BJ (cell line): ENCODE data around the gene BLACAT1. TPM values are rescaled to one million over a fixed set of nuclear protein-coding genes. Genes with fewer than 3 reads are reported as not detected.

Experiments used
- CTCF ChIA-PET: fragments of 350-600 bp; formaldehyde crosslinking; extraction: SDS; loops from one replicate; lab custom pipeline; 2021; ENCODE audit warnings: antibody characterized with exemption, inconsistent platforms; lab: Yijun Ruan, JAX
- POLR2A ChIA-PET: fragments of 300-600 bp; sonication (Branson Sonifier 250); formaldehyde crosslinking; extraction: SDS; loops from one replicate; lab custom pipeline; 2021; ENCODE audit warnings: antibody characterized with exemption; lab: Charles Lee
- DNase-seq: peaks from one replicate; pipeline ENCODE4 v3.0.0-alpha.2; 2011; ENCODE audit warnings: low read depth
- H3K27me3 ChIP-seq: 2 replicates; pipeline ENCODE4 v1.6.0; 2011; ENCODE audit warnings: low read length; ENCODE audit not compliant: control insufficient read depth, insufficient read depth
- H3K36me3 ChIP-seq: 2 replicates; pipeline ENCODE4 v1.5.1; 2011; ENCODE audit warnings: low read length; ENCODE audit not compliant: control insufficient read depth, insufficient read depth
- H3K4me3 ChIP-seq: 2 replicates; pipeline ENCODE4 v1.5.1; 2011; ENCODE audit warnings: low read depth, mild to moderate bottlenecking, control low read depth, low read length
- polyA plus RNA-seq: library from polyadenylated mRNA; depleted of rRNA; stranded (reverse); fragments of >200 nt; gene quantifications from 2 replicates; pipeline ENCODE4 v1.2.3, GENCODE V29; 2011
- TF ChIP-seq, protein P1 (sequence below): IDR thresholded peaks from 2 replicates; pipeline ENCODE4 v1.5.1; 2011; ENCODE audit warnings: low read depth, mild to moderate bottlenecking, control low read depth, inconsistent platforms, low read length, moderate library complexity; ENCODE audit not compliant: insufficient read depth

The BLACAT1 gene
- polyA plus RNA-seq, 1 experiment, result 0.02 TPM

- Histone ChIP-seq H3K36me3 (no peaks in the 10 kb centered on the region), H3K27me3 (peaks cover 21% of the 10 kb centered on the region), H3K4me3 (no peak overlapping the region)
- TF ChIP-seq, protein P1, sequence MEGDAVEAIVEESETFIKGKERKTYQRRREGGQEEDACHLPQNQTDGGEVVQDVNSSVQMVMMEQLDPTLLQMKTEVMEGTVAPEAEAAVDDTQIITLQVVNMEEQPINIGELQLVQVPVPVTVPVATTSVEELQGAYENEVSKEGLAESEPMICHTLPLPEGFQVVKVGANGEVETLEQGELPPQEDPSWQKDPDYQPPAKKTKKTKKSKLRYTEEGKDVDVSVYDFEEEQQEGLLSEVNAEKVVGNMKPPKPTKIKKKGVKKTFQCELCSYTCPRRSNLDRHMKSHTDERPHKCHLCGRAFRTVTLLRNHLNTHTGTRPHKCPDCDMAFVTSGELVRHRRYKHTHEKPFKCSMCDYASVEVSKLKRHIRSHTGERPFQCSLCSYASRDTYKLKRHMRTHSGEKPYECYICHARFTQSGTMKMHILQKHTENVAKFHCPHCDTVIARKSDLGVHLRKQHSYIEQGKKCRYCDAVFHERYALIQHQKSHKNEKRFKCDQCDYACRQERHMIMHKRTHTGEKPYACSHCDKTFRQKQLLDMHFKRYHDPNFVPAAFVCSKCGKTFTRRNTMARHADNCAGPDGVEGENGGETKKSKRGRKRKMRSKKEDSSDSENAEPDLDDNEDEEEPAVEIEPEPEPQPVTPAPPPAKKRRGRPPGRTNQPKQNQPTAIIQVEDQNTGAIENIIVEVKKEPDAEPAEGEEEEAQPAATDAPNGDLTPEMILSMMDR, result no peak
- ChIA-PET CTCF (interaction anchor here (1.6 kb wide), 1 partner anchor 26 kb away, joined by 5 read pairs; no protein-coding TSS in a partner anchor), POLR2A (no interaction called here)
- no peak for DNase-seq
Observed at GRCh38 chr1:205422993-205423642, 32.7 kb downstream of the BLACAT1 start.

DNA sequence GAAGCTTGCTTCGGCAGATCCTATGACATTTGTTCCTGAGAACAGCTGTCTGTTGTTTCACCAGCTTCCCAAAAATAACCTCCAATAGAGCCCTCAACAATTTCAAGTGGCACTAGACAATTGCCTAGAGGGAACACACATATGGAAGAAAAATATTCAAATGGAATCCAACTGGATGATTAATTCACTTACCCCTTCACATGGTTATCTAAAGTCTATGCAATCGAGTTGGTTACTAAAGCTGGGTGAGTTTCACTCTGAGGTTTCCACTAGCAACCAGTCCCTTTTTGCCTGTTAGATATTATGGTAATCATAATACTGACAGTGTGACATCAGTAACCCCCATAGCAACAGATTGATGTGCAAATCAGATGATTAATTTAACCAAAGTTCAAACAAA is 34.0 kb downstream of the BLACAT1 start, which contains the start of gene LEMD1:
Gene LEMD1, minus strand, starts transcription at position 259 of the 400 bp plus-strand sequence. CDS start 1,520 bp downstream, outside the sequence.
- CTCF ChIA-PET, result interaction anchor here (1.1 to 1.6 kb wide), 3 partner anchors 9 to 66 kb away, joined by 3 to 9 read pairs (median 6); no protein-coding TSS in a partner anchor
- POLR2A ChIA-PET, result no interaction called here
- DNase-seq, result no peak
- no peak within 1 kb of the TSS for H3K4me3 ChIP-seq
- H3K36me3 ChIP-seq, result no peaks in the 10 kb centered on the region
- H3K27me3 ChIP-seq, result peaks cover 20% of the 10 kb centered on the region
- TF ChIP-seq, protein P1, result no peak

DNA sequence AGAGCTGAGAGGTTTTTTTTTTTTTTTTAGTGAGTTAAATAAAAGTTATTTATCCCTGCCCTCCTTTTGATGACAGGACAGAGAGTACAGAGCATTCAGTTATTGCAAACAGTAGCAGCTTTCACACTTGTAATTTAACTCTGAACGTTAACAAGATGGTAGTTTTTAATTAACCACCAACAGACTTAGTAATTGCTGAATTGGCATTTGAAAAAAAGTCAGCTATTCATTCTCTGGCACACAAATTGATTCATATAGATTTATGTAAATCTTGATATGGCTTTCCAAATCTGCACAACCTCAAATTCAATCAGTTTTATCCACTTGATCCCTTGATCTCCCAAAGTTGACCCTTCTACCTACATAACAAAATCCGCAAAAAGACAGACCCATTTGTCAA is 34.9 kb downstream of the BLACAT1 start:
- no peaks in the 10 kb centered on the region for H3K36me3 ChIP-seq
- H3K4me3 ChIP-seq, result no peak overlapping the region
- DNase-seq, result no peak
- TF ChIP-seq, protein P1, result no peak
- peaks cover 19% of the 10 kb centered on the region for H3K27me3 ChIP-seq
- CTCF ChIA-PET, result interaction anchor here (0.6 to 1.4 kb wide), 2 partner anchors 33 to 635 kb away, joined by 3 read pairs; no protein-coding TSS in a partner anchor
- POLR2A ChIA-PET, result no interaction called here

GRCh38 chr1:205417870-205418635 is 37.8 kb downstream of the BLACAT1 start:
- TF ChIP-seq, protein P1, result no peak
- no peak for DNase-seq
- Histone ChIP-seq H3K4me3 (no peak overlapping the region), H3K36me3 (no peaks in the 10 kb centered on the region), H3K27me3 (peaks cover 11% of the 10 kb centered on the region)
- ChIA-PET CTCF (interaction anchor here (0.9 to 1.5 kb wide), 2 partner anchors 20 to 67 kb away, joined by 3 to 4 read pairs; no protein-coding TSS in a partner anchor), POLR2A (no interaction called here)

DNA sequence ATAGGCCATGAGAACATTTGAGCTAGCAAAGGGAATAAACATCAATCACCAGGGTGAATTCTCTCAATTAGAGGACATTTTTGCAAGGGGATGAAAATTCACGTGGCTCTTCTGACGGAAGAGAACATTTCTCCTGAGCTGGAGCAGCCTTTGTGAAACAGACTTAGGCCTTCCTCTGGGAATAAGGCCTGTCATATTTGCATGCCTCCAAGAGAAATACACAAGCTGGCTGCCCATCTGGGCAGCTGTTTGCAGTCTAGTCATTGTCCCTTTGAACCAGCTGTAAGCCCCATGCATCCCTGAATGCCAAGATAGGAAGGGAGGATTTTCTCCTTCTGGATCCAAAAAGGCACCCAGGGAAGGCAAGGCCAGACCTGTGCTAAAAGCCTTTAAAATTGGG is 39.5 kb downstream of the BLACAT1 start:
- TF ChIP-seq, protein P1, result no peak
- CTCF ChIA-PET, result interaction anchor here (0.7 to 1.2 kb wide), 5 partner anchors 15 to 176 kb away, joined by 3 to 6 read pairs (median 4); no protein-coding TSS in a partner anchor
- H3K36me3 ChIP-seq, result no peaks in the 10 kb centered on the region
- H3K4me3 ChIP-seq, result no peak overlapping the region
- DNase-seq, result no peak
- H3K27me3 ChIP-seq, result peaks cover 8% of the 10 kb centered on the region
- POLR2A ChIA-PET, result no interaction called here
